Progenitor cell of endocrine pancreas (in vitro differentiated cells): ENCODE measurements around the gene VSNL1. TPM values are rescaled to one million over a fixed set of nuclear protein-coding genes. Genes with fewer than 3 reads are reported as not detected.

ENCODE experiments used
- DNase-seq: peaks from one replicate; pipeline ENCODE4 v3.0.0; 2021; ENCODE audit warnings: low spot score; ENCODE audit not compliant: unreplicated experiment
- H3K27ac Mint-ChIP-seq: 2 replicates; pipeline ENCODE4 v1.8.0; 2021; ENCODE audit warnings: mild to moderate bottlenecking, moderate library complexity, mixed read lengths
- H3K27me3 Mint-ChIP-seq: 2 replicates; pipeline ENCODE4 v1.8.0; 2021; ENCODE audit warnings: mixed read lengths
- H3K36me3 Mint-ChIP-seq: 2 replicates; pipeline ENCODE4 v1.8.0; 2022; ENCODE audit warnings: mixed read lengths; ENCODE audit not compliant: insufficient read depth
- H3K4me1 Mint-ChIP-seq: 2 replicates; pipeline ENCODE4 v1.8.0; 2021; ENCODE audit warnings: low read depth, mixed read lengths
- H3K4me3 Mint-ChIP-seq: 2 replicates; pipeline ENCODE4 v1.8.0; 2021; ENCODE audit warnings: low read depth, mild to moderate bottlenecking, moderate library complexity, mixed read lengths
- H3K9me3 Mint-ChIP-seq: 2 replicates; pipeline ENCODE4 v1.8.0; 2021; ENCODE audit warnings: low read depth, mixed read lengths
- CTCF ChIP-seq: fragments of 200-600 bp; sonication (generic); IDR thresholded peaks from one replicate; pipeline ENCODE4 v1.5.0; 2021; ENCODE audit warnings: antibody characterized with exemption, mild to moderate bottlenecking; ENCODE audit not compliant: unreplicated experiment
- total RNA-seq: library from RNA; stranded (reverse); gene quantifications from 2 replicates; pipeline ENCODE4 v1.2.1, GENCODE V29; 2021

The VSNL1 gene
- total RNA-seq, 1 donor from 2014 or later = 1.1 TPM

GRCh38 chr2:17644997-17645720 lies 104.7 kb downstream of the VSNL1 start:
- H3K36me3 Mint-ChIP-seq = no peaks in the 10 kb centered on the region
- H3K4me1 Mint-ChIP-seq = peaks cover 6% of the 10 kb centered on the region
- no peak for DNase-seq
- no peak for TF ChIP-seq CTCF
- H3K27ac Mint-ChIP-seq = no peak overlapping the region
- H3K9me3 Mint-ChIP-seq = no peaks in the 10 kb centered on the region
- H3K4me3 Mint-ChIP-seq = no peak overlapping the region
- no peaks in the 10 kb centered on the region for H3K27me3 Mint-ChIP-seq

GRCh38 chr2:17646081-17646554 lies 105.6 kb downstream of the VSNL1 start:
- DNase-seq = peak; percentile 20
- peak; percentile 82 for TF ChIP-seq CTCF
- no peaks in the 10 kb centered on the region for H3K9me3 Mint-ChIP-seq
- H3K27ac Mint-ChIP-seq = no peak overlapping the region
- peaks cover 6% of the 10 kb centered on the region for H3K4me1 Mint-ChIP-seq
- no peaks in the 10 kb centered on the region for H3K27me3 Mint-ChIP-seq
- no peaks in the 10 kb centered on the region for H3K36me3 Mint-ChIP-seq
- H3K4me3 Mint-ChIP-seq = no peak overlapping the region

GRCh38 chr2:17646838-17647701 lies 106.6 kb downstream of the VSNL1 start:
- Mint-ChIP-seq H3K9me3 (no peaks in the 10 kb centered on the region), H3K4me3 (no peak overlapping the region), H3K4me1 (peaks cover 7% of the 10 kb centered on the region), H3K36me3 (no peaks in the 10 kb centered on the region), H3K27ac (no peak overlapping the region), H3K27me3 (no peaks in the 10 kb centered on the region)
- TF ChIP-seq CTCF = no peak
- no peak for DNase-seq

- no peak for TF ChIP-seq CTCF
- Mint-ChIP-seq H3K9me3 (no peaks in the 10 kb centered on the region), H3K4me1 (peaks cover 12% of the 10 kb centered on the region), H3K27ac (no peak overlapping the region), H3K36me3 (no peaks in the 10 kb centered on the region), H3K27me3 (no peaks in the 10 kb centered on the region), H3K4me3 (no peak overlapping the region)
- no peak for DNase-seq
These were observed 108.1 kb downstream of the VSNL1 start for GRCh38 chr2:17648581-17648980.

- H3K36me3 Mint-ChIP-seq = no peaks in the 10 kb centered on the region
- no peaks in the 10 kb centered on the region for H3K27me3 Mint-ChIP-seq
- peaks cover 13% of the 10 kb centered on the region for H3K4me1 Mint-ChIP-seq
- no peak for TF ChIP-seq CTCF
- H3K4me3 Mint-ChIP-seq = no peak overlapping the region
- H3K27ac Mint-ChIP-seq = no peak overlapping the region
- no peaks in the 10 kb centered on the region for H3K9me3 Mint-ChIP-seq
- no peak for DNase-seq
These were observed 108.5 kb downstream of the VSNL1 start for GRCh38 chr2:17649026-17649425.
